ENCODE results near the gene ALG10. TPM values are rescaled to one million over a fixed set of nuclear protein-coding genes. Genes with fewer than 3 reads are reported as not detected.
A peak's percentile ranks its signal among the peaks of the same experiment; 100 is the strongest.
"Not testable (repeated sequence)": the region's sequence is repeated elsewhere in the genome, so short reads cannot be mapped to it uniquely, and the experiment has no call there.

The ALG10 gene
- total RNA-seq, 6 experiments from 2014 or later = 5.0 to 8.1 (median 7.1) TPM

DNA sequence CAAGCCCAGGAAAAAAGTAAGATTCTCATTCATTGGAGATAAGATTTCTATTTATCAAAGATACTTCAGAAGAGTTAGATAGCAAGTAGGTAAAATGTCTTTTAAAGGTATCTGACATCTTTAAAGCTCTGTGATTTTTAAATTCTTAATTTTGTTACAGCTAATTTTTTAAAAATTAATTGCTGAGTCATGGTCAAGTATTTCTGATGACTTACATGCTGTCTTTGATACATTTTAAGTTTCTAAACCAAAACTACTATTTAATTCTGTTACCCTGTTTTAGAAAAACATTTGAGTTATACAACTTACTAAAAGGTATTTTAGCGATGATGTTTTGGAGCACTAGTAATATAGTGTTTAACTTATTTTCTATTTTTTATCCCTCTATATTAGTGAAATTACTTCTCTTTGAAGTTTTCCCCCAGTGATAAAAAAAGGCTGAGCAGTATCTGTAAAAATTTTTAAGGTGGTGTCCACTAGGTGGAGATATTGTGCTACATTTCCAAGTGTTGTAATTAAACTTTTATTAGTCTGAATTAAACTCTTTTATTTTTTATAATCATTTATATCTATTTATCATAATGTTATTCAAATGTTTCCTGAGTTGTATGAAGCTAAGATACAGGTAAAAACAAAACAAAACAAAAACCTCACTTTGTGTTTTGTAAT is 11.5 kb downstream of the ALG10 start:
- H3K27ac Mint-ChIP-seq = no peak overlapping the region
- H3K36me3 Mint-ChIP-seq (ENCODE audit: low read depth) = no peaks in the 10 kb centered on the region
- DNase-seq = peak; percentile 36
- H3K9me3 Mint-ChIP-seq = no peaks in the 10 kb centered on the region
- no peak overlapping the region for H3K4me3 Mint-ChIP-seq
- no peaks in the 10 kb centered on the region for H3K4me1 Mint-ChIP-seq (ENCODE audit: low read depth)
- H3K27me3 Mint-ChIP-seq (ENCODE audit: insufficient read depth) = no peaks in the 10 kb centered on the region
- TF ChIP-seq, protein P1, sequence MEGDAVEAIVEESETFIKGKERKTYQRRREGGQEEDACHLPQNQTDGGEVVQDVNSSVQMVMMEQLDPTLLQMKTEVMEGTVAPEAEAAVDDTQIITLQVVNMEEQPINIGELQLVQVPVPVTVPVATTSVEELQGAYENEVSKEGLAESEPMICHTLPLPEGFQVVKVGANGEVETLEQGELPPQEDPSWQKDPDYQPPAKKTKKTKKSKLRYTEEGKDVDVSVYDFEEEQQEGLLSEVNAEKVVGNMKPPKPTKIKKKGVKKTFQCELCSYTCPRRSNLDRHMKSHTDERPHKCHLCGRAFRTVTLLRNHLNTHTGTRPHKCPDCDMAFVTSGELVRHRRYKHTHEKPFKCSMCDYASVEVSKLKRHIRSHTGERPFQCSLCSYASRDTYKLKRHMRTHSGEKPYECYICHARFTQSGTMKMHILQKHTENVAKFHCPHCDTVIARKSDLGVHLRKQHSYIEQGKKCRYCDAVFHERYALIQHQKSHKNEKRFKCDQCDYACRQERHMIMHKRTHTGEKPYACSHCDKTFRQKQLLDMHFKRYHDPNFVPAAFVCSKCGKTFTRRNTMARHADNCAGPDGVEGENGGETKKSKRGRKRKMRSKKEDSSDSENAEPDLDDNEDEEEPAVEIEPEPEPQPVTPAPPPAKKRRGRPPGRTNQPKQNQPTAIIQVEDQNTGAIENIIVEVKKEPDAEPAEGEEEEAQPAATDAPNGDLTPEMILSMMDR (IDR thresholded peaks at IDR 0.05) = peak; percentile 88

DNA sequence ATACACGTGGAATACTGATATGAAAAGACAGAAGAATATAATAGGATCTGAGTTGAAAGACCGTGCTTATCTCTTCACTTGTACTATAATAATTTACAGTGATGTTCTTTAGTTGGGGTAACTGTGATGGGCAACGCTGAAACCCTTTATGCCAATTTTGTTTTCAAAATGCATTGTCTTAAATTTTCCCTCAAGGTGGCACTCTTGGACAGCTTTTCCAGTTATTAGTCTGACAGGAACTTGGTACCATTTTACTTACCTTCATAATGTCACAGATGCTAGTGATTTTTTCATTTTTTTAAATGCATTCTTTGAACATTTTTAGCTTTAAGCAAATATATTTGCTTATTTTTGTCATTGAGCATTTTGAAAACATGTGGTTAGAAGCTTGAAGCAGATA is 16.1 kb downstream of the ALG10 start:
- H3K36me3 Mint-ChIP-seq (ENCODE audit: low read depth); H3K9me3 Mint-ChIP-seq; H3K27ac Mint-ChIP-seq; H3K4me1 Mint-ChIP-seq (ENCODE audit: low read depth); H3K4me3 Mint-ChIP-seq; H3K27me3 Mint-ChIP-seq (ENCODE audit: insufficient read depth); DNase-seq: not testable (repeated sequence)
- TF ChIP-seq, protein P1 (IDR thresholded peaks at IDR 0.05) = peak; percentile 53

DNA sequence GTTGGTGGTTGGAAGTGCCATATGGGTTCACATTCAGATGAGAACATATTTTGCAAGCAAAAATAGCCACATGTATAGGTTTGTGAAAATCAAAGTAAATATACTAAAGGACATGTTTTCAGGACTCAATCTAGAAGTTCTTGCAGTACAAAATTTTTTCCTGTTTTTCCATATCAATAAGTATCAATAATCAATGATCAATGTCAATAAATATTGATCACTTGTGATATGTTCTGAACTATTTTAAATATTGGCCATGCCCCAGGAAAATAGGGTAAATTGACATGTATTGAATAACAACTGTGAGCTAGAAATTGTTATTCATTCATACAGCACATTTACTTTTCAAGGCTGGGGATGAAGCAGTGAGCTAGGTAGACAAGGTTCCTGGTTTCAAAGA is 24.3 kb downstream of the ALG10 start:
- no peaks in the 10 kb centered on the region for H3K4me1 Mint-ChIP-seq (ENCODE audit: low read depth)
- TF ChIP-seq, protein P1 (IDR thresholded peaks at IDR 0.05) = no peak
- H3K9me3 Mint-ChIP-seq = peaks cover 15% of the 10 kb centered on the region; the same call in 1 of the 2 replicates

DNA sequence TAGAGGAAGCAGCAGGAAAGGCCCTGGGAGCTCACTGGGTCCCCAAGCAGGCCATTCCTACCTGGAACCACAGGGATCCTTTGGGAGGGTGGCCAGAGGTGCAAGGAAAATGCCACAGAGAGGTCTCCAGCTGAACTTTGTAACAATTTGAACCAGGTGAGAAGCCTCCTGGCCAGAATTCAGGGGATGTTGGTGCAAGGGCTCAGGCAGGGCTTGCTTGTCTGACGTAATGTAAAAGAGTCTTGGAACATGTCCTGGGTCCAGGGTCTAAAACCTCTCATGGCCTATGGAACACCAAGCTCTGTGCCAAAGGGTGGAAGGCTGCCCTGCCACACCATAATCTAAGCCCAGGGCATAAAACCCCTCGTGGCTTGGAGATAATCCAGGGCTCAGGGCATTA is 25.6 kb downstream of the ALG10 start:
- not testable (repeated sequence) for H3K27ac Mint-ChIP-seq; H3K4me1 Mint-ChIP-seq (ENCODE audit: low read depth); DNase-seq; H3K4me3 Mint-ChIP-seq; H3K36me3 Mint-ChIP-seq (ENCODE audit: low read depth); H3K27me3 Mint-ChIP-seq (ENCODE audit: insufficient read depth)
- H3K9me3 Mint-ChIP-seq = peaks cover 19% of the 10 kb centered on the region

More for the DNA sequence above, 24.3 kb downstream of the ALG10 start:
- Mint-ChIP-seq H3K27ac (no peak overlapping the region), H3K36me3 (ENCODE audit: low read depth) (no peaks in the 10 kb centered on the region), H3K4me3 (no peak overlapping the region), H3K27me3 (ENCODE audit: insufficient read depth) (no peaks in the 10 kb centered on the region; the same call in 1 of the 2 replicates)
- no peak for DNase-seq

DNA sequence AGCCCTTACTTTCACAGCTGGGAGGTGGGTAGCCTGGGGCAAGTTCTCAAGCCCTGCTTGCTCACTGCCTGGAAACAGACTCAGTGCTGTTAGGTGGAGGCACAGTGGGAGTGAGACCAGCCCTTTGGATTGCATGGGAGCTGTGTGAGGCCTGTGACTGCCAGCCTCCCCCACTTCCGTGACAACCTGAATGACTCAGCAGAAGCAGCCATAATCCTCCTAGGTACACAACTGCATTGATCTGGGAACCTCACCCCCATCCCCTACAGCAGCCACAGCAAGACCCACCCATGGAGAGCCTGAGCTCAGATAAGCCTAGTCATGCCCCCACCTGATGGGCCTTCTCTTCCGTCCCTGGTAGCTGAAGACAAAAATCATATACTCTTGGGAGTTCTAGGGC is 26.4 kb downstream of the ALG10 start:
- H3K4me1 Mint-ChIP-seq (ENCODE audit: low read depth) = no peaks in the 10 kb centered on the region
- no peak overlapping the region for H3K4me3 Mint-ChIP-seq
- TF ChIP-seq, protein P1 (IDR thresholded peaks at IDR 0.05) = no peak
- no peaks in the 10 kb centered on the region; the same call in 1 of the 2 replicates for H3K27me3 Mint-ChIP-seq (ENCODE audit: insufficient read depth)
- H3K36me3 Mint-ChIP-seq (ENCODE audit: low read depth) = no peaks in the 10 kb centered on the region
- DNase-seq = no peak
- peaks cover 19% of the 10 kb centered on the region for H3K9me3 Mint-ChIP-seq
- no peak overlapping the region for H3K27ac Mint-ChIP-seq

DNA sequence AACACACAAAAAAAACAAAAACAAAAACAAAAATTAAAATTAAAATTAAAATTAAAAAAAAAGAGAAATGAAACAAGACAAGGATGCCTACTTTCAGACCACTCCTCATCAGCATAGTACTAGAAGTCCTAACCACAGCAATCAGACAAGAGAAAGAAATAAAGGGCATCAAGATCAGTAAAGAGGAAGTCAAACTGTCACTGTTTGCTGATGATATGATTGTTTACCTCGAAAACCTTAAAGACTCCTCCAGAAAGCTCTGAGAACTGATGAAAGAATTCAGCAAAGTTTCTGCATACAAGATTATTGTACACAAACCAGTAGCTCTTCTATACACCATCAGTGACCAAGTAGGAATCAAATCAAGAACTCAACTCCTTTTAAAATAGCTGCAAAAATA is 29.2 kb downstream of the ALG10 start:
- no peaks in the 10 kb centered on the region for H3K36me3 Mint-ChIP-seq (ENCODE audit: low read depth)
- no peak for DNase-seq
- TF ChIP-seq, protein P1 (IDR thresholded peaks at IDR 0.05) = no peak

More for the DNA sequence above, 29.2 kb downstream of the ALG10 start:
- H3K4me1 Mint-ChIP-seq (ENCODE audit: low read depth) = no peaks in the 10 kb centered on the region
- no peak overlapping the region for H3K4me3 Mint-ChIP-seq
- no peak overlapping the region for H3K27ac Mint-ChIP-seq
- H3K9me3 Mint-ChIP-seq = peaks cover 19% of the 10 kb centered on the region
- H3K27me3 Mint-ChIP-seq (ENCODE audit: insufficient read depth) = no peaks in the 10 kb centered on the region; the same call in 1 of the 2 replicates
